IPS-NIHi7 (cell line): Measurements from ENCODE around the gene PIF1.
A peak's percentile ranks its signal among the peaks of the same experiment; 100 is the strongest.
"Not testable (repeated sequence)": the region's sequence is repeated elsewhere in the genome, so short reads cannot be mapped to it uniquely, and the experiment has no call there.

Experiments used
- DNase-seq: peaks from one replicate; pipeline ENCODE4 v3.0.0; 2012; ENCODE audit warnings: mixed read lengths; ENCODE audit errors: extremely low spot score

PIF1 gene

DNA sequence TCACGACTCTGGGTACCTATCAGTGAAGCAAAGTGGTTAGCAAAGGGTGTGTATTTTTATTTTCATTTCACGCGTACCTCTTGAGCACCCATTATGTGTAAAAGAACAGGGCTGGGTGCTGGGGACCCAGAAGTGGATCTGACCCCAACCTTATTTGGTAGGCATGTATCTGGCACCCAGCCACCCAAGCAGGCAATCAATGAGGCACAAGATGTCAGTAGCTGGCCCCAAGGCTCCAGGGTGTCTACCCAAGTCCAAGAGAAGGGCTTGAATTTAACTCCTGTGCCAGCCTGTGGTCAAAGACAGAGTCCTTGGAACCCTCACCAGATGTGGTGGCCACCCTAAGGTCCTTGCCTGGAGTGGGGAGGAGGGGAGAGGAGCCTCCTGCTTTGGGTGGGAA, 22.0 kb upstream of the PIF1 start:
- no peak for DNase-seq

DNA sequence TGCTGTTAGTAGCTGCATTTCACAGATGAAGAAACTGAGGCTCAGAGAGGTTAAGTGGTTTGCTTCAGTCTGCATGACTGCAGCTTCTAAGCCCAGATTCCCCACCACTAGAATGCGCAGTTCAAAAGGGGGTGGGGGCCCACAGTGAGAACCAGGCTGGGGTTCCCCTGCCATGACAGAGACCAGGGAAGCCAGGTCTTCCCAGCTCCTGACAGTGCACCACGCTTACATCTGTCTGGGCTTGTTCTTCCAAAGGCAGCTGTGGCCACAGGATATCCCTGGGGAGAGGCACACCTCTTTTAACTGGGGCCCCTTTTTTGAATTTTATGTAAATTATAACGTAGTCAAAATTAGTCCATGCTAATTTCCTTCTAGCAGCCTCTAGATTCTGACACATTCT, 21.6 kb upstream of the PIF1 start:
- DNase-seq, result no peak

DNA sequence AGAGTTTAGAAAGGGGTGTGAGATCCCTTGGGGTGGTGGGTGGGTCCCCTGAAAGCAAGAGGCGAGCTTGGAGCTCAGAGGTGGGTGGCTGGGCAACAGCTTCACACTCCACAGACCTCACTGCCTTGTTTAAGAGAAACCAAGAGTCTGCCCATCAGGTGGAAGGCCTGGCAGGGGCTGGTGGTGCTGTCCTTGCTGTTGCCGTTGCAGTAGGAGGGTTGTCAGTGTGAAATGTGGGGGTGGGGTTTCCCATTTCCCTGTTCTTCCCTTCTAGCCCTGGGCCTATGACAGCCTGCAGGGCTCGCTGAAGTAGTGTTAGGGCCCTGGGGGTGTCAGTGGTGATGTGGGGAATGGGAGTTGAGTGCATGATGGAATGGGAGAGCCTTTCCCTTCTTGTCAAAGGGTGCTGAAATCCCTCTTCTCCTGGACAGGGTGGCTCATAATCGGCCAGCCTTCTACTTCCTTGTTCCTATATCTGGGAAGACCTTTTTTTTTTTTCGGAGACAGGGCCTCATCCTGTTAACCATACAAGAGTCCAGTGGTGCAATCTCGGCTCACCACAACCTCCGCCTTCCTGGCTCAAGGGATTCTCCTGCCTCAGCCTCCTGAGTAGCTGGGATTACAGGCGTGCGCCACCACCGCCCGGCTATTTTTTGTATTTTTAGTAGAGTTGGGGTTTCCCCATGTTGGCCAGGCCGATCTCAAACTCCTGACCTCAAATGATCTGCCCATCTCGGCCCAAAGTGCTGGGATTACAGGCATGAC, 20.6 kb upstream of the PIF1 start:
- DNase-seq, result no peak

DNA sequence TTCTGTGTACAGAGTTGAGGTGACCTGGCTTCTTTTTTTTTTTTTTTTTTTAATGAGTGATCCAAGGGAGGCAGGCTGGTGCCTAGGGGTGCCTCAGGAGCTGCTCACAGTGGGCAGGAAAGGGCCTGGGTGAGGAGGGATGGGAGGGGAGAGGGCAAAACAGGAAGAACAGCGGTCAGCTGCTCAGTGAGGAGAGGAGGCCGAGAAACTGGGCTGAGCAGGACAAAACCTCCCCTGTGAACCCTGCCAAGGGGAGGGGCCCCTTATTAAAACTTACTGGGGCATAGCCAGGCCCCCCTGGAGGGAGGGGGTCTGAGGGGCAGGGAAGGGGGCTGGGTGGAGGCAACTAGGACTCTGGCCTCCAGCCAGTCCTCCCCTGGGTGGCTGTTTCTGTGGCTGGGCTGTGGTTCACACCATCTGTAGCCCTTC, 19.8 kb upstream of the PIF1 start:
- DNase-seq, result no peak

DNA sequence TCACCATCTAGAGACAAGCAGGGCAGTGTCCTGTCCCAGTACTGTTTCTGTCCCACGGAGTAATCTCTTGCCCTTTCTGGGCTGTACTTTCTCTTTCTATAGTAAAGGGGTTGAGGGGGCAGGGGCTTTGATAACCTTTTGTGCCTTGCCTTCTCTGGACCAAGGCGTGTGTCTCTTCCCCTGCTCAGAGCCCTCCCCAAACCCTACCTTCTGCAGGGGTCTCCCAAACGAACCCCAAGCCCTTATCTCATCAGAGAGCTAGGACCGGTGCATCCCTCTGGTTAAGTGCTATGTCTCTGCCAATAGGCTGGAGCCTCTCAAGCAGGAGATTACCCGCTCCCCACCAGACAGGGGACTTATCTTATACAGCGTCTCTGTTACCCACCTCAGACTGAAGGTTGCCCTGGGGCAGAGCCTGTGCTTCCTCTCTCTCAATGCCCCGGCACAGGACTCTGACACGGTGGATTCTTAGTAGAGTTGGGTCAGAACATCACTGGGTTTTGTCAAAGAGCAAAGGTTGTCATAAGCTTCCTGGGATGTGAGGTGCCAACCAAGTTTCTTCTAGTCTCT, 19.2 kb upstream of the PIF1 start:
- DNase-seq, result no peak

DNA sequence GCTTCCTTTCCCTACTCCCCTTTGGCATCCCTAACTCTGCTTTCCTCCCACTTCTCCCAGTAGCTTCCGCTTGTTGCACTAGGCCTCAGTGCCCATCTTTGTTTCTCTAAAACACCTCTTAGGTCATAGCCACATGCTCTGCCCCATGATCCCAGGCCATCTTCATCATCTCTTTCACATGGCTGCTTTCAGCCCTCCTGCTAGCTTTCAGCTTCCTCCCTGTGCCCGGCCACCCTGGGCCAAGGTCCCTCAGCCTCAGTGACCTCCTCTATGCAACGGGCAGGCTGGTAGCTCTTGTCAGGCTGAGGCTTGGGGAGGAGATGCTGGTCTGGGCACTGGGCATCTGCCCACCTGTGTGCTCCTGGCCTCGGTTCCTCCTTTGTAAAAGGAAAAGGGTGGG, 18.5 kb upstream of the PIF1 start:
- no peak for DNase-seq

DNA sequence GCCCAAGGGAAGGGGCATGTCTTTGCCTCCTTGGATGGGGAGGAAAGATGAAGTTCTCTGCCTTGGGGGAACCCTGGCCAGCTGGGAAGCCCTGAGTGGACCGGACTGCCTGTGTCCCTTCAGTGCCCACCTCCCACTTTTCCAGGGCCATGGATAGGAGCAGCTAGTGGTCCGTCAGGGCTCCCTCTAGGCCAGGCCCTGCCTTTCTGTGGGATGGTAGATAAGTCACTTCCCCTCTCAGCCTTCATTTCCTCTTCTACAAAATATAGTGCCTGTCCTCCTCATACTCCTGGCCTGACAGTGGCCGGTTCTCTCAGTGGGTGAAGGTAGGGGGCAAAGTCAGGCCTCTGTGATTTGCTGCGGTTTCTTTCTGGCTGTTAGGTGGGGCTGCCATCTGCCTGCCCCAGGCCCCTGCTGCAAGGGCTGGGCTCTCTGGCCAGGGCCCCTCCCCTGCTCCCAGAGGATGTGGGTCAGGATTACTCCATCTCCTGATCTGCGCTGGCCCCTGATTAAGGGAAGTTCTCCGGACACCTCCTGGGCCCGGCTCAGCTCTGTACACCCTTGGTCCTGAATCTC, 17.6 kb upstream of the PIF1 start:
- no peak for DNase-seq

DNA sequence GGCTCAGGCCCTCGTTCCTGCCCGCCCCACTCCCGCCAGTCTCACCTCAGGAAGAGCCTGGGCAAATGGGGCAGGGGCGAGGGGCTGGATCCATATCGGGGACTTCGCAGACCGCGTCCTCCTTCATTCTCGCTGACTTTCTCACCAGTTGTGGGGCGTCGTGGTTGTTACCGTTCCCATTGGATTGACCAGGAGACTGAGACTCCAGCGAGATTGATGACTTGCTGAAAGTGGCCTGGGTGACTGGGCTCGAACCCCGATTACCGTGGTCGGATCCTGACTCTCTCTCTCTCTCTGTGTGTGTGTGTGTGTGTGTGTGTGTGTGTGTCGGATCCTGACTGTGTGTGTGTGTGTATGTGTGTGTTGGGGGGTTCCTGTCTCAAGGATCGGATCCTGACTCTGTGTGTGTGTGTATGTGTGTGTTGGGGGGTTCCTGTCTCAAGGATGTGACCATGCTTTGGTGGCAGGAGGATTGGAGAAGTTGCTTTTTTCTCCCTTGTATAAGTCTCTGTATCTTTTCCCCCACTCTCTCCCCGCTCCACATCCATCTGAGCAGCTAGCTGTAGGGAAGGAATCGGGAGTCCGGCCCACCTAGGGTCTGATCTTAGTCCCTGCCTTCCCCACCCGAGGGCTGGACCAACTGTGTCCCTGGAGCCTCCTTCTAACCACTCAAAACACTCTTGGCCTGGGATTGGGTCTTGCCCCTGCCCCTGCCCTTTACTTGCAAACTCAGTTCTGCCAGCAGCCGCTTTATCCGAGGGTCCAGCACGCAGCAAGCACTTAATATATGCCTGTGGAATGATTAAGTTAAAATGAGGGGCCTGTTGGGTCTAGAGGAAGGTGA, 16.9 kb upstream of the PIF1 start:
- no peak for DNase-seq

DNA sequence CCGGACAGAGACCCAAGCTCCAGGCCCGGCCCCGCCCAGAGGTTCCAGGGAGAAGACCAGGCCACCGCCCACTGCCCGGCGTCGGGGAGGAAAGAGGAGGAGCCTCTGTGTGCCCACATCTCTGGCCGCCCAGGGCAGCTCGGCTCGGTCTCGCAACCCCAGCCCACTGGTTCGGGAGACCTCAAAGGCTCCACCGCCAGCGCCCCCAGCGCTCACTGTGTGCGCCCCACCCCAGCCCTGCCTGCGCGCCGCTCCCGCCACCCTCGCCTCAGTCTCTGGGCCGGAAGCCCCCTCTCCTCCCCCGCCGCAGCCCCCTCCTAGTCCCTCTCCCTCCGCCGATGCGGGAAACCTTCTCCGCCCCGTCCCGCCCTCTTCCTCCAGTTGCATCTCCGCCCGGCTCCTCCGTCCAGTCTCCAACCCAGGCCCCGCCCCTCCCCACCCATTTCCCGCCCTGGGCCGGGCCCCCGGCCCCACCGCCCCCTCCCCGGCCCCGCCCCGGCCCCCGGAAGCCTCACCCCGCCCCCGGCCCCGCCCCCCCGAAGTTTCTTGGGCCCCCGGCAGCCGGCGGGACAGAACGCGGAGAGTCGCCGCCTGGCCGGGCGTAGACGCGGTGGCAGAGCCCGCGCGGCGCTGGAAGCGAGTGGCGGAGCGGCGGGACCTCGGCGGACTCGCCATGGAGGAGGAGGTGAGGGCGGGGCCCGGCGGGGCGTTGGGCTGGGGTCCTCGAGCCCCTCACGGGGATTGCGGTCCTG, 16.1 kb upstream of the PIF1 start, which contains the start of gene PLEKHO2:
PLEKHO2 (plus strand) TSS at position 572 of the 752 bp plus-strand sequence; CDS start at position 674, 102 bp downstream.
- peak; percentile 96 for DNase-seq

DNA sequence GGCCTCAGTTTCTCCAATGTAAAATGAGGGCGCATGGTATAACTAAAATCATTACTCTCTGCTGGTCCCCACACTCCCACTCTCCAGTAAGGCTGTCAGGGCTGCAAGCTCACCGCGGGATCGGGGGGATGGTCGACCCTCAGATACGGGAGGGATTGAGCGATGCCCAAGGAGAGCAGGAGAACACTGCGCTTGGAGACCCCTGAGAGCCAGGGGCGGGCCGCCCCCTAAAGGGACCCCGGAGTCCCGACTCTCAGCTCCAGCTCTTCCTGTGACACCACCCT, 15.6 kb upstream of the PIF1 start:
- DNase-seq, result no peak

DNA sequence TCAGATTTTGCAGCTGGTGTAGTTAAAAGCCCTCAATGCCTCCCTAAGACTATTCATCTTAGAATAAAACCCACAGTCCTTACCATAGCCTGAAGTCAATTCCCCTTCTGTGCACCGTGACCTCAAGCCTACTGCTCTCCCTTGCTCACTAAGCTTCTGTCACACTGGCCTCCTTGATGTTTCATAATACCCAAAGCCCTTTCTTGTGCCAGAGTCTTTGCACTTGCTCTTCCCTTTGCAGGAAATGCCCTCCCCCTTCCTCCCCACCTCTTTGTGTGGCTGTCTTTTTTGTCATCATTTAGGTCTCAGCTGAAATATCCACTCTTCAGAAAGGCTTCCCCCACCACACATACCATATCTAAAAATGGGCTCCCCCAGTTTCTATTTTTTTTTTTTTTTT, 12.1 kb upstream of the PIF1 start:
- DNase-seq, result no peak

DNA sequence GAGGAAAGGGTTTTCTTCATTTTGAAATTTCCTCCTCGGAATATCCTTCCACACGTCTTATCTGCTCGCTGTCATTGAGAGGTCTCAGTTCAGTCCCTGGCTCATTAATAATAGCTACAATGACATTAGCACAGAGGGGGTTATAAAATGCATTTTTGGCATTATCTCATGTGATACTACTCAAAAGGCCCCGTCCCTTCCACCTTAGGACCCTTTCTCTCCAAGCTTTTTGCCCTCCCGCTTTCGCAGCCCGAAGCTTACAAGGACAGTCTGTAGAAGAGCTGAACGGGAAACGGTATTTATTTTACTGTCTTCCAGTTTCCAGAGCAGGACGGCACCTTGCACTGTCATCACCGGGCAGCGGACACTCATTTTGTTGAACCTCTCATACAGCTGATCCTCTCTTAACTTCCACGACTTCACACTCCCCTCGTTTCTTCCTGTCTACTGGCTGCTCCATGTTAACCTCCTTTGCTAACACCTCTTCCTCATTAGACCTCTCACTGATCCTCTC, 10.6 kb upstream of the PIF1 start:
- DNase-seq, result no peak

DNA sequence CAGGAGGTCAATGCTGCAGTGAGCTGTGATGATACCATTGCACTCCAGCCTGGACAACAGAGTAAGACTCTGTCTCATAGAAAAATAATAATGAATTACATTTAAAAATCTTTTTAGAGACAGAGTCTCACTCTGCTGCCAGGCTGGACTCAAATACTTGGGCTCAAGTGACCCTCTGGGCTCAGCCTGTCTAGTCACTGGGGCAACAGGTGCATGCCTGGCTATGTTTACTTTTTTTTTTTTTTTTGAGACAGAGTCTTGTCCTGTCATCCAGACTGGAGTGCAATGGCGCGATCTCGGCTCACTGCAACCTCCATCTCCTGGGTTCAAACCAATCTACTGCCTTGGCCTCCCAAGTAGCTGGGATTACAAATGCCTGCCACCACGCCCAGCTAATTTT, 8.2 kb upstream of the PIF1 start:
- no peak for DNase-seq

DNA sequence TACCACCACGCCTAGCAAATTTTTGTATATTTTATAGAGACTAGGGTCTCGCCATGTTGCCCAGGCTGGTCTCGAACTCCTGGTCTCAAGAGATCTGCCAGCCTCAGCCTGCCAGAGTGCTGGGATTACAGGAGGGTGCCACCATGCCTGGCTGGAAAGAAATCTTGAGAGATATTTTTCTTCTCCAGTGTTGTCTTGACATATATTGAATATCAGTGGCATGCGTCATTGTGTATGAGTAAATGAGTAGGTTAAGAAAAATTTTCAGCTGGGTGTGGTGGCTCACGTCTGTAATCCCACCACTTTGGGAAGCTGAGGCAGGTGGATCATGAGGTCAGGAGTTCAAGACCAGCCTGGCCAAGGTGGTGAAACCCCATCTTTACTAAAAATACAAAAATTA, 3.5 kb upstream of the PIF1 start:
- DNase-seq, result no peak

DNA sequence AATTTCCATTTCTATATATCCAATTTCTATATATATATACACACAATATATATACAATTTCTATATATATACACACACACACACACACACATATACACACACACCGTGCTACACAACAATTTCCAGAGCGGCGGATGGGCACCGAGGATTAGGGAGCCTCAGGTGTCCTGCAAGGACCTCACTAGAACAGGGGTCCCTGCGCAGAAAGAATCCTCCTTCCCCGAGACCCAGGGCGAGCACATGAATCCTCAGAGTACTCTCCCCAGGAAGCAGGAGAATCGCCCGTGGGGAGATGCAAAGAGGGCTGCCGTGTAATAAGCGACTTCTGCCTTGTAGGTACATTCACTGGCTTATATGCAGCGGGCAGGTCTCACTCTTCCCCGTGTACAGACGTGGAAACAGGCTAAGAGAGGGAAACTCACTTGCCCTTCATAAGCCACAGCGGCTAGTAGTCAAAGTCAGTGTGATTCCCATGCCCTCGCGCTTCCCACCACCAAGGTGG, 467 bp downstream of the PIF1 start:
- DNase-seq, result no peak

DNA sequence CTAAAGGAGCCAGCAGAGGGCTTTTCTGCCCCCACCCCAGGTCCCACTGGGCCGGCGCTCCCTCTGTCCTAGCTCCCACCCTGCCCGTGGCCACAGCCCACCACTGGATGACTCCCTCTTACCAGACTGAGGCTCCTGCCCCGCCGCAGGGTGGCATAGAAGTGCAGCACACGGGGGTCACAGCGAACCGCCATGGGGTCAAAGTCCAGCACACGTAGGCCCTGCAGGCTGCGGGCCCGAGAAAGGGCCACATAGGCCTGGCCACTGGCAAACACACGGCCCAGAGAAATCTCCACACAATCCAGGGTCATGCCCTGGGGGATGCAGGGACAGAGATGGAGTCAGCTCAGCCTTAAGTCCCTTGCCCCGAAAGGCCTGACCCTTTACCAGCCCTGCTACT, 9.0 kb downstream of the PIF1 start:
- DNase-seq, result no peak

DNA sequence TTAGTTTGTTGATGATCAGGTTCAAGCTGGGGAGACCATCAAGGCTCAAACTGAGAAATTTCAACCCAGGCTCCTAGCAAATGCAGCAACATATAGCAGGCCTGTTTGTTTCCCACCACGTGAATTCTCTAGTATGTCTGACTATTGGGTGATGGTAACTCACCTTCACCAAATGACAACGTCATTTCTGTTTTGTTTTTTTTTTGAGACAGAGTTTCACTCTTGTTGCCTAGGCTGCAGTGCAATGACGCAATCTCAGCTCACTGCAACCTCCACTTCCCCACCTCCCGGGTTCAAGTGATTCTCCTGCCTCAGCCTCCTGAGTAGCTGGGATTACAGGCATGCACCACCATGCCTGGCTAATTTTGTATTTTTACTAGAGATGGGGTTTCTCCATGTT, 10.5 kb downstream of the PIF1 start:
- DNase-seq, result not testable (repeated sequence)

DNA sequence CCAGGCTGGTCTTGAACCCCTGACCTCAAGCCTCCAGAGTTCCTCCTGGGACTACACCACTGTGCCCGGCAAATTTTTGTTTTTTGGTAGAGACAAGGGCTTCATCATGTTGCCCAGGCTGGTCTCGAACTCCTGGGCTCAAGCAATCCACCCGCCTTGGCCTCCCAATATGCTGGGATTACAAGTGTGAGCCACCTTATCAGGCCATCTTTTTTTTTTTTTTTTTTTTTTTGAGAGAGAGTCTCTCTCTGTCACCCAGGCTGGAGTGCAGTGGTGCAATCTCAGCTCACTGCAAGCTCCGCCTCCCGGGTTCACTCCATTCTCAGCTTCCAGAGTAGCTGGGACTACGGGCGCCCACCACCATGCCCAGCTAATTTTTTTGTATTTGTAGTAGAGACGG, 11.2 kb downstream of the PIF1 start:
- not testable (repeated sequence) for DNase-seq

DNA sequence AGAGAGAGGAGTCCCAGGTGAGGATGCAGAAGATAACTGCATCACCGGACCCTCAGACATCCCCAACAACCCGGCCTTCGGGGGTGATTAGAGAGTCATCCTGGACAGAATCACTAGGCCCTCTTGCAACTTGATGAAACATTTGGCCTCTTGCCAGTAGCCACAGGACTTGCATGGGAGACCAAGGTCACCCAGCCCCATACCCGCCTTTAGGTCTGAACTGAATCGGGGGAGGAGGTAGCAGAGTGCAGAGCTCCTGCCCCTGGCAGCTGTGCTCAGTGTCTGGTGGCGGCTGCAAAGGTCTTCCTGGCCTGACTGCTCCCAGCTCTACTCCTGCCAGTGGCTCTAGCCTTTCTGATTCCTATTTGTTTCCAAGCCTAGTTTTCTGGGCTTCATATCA, 12.4 kb downstream of the PIF1 start:
- DNase-seq, result no peak

DNA sequence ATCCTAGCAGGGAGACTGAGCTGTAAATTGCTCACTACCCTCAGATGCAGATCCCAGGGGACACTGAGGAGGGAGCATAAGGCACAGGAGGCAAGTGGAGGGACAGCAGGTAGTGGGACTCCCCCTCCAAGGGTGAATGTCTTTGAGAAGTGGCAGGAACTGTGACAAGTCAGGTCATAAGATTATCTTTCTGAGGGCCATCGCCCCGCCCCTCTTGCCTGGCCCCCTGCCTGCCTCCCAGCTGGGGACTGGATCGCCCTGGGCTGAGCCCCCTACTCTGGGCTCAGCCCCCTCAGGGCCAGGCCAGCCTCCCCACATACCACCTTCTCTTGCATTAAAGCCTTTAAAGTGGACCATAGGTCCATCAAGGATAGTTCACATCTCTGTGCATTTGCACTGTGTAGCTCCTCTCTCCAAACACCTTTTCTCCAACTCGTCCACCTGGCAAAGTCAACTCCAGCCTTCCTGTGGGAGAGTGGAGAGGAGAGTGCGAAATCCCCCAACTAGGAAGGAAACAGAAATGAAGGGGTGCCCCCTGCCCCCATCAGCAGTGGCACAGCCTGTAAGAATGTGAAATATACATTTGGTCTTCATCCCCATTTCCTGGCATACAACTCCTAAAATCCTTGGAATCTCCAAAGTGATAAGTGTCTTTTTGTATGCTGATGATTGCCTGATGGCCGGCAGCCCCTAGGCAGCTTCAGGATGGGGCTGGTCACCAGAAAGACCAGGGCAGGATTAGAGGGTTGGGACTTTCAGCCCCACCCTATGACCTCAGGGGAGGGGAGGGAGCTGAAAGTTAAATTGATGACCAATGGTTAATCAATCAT, 14.7 kb downstream of the PIF1 start:
- DNase-seq, result no peak
